K562 (cell line): Measurements from ENCODE around the gene HSPA5. TPM values are rescaled to one million over a fixed set of nuclear protein-coding genes. Genes with fewer than 3 reads are reported as not detected.

Source experiments
- CBFA2T3 ChIP-seq: fragments of 450-650 bp; IDR thresholded peaks from 2 replicates; pipeline ENCODE4 v1.6.1; 2017
- CHAMP1 ChIP-seq: fragments of 450-650 bp; IDR thresholded peaks from 2 replicates; pipeline ENCODE4 v1.6.1; 2016; ENCODE audit warnings: mild to moderate bottlenecking
- E2F5 ChIP-seq: sonication (generic); formaldehyde crosslinking; IDR thresholded peaks from 2 replicates; pipeline ENCODE4 v1.8.0; 2022; ENCODE audit warnings: mild to moderate bottlenecking, missing genetic modification reagents
- FOXO4 ChIP-seq: fragments of 450-650 bp; formaldehyde crosslinking; IDR thresholded peaks from 2 replicates; pipeline ENCODE4 v1.4.0; 2020; ENCODE audit warnings: mild to moderate bottlenecking, moderate library complexity
- MED1 ChIP-seq: sonication (generic); formaldehyde crosslinking; IDR thresholded peaks from 2 replicates; pipeline ENCODE4 v1.8.1; 2023; ENCODE audit warnings: missing genetic modification reagents, borderline replicate concordance
- NFATC3 ChIP-seq: fragments of 450-650 bp; IDR thresholded peaks from 2 replicates; pipeline ENCODE4 v1.6.1; 2017; ENCODE audit warnings: mild to moderate bottlenecking
- PRPF4 ChIP-seq: fragments of 200-400 bp; formaldehyde crosslinking; IDR thresholded peaks from one replicate; pipeline ENCODE4 v1.6.1; 2017; ENCODE audit warnings: low read length, low read depth, mild to moderate bottlenecking; ENCODE audit not compliant: insufficient read depth, poor library complexity, severe bottlenecking
- RCOR1 ChIP-seq, 2 experiments: IDR thresholded peaks; 2 replicates each; pipeline ENCODE4 v1.6.1; 2012; ENCODE audit warnings: low read depth in 2 of 2, low read length in 2 of 2, borderline replicate concordance in 1 of 2, improper control_type of control experiment in 1 of 2
- SMAD1 ChIP-seq: fragments of 150-350 bp; IDR thresholded peaks from 2 replicates; pipeline ENCODE4 v1.6.1; 2014; ENCODE audit warnings: low read length, low read depth; ENCODE audit not compliant: partially characterized antibody
- ZBTB49 ChIP-seq: sonication (generic); formaldehyde crosslinking; IDR thresholded peaks from 2 replicates; pipeline ENCODE4 v1.8.0; 2022; ENCODE audit warnings: missing genetic modification reagents, mild to moderate bottlenecking, borderline replicate concordance
- ZNF586 ChIP-seq: fragments of 450-650 bp; formaldehyde crosslinking; conservative IDR thresholded peaks from 2 replicates; pipeline ENCODE4 v1.4.0; 2020; ENCODE audit warnings: mild to moderate bottlenecking, moderate library complexity
- ZNF609 ChIP-seq: sonication (generic); formaldehyde crosslinking; IDR thresholded peaks from 2 replicates; pipeline ENCODE4 v1.8.1; 2023; ENCODE audit warnings: missing genetic modification reagents, mild to moderate bottlenecking, borderline replicate concordance
- polyA plus RNA-seq, 8 experiments: library from polyadenylated mRNA; depleted of rRNA in 4 of 8; stranded (reverse) in 5 of 8; unstranded in 3 of 8; fragments of >200 nt; fragmentation: Nextera tagmentation in 2 of 8; fragmentation: Illumina TruSeq in 1 of 8; extraction: Ambion mirVana in 2 of 8; extraction: Trizol in 1 of 8; gene quantifications; 2 replicates each; pipeline versions ENCODE4 v1.2.1 to v1.2.3, GENCODE V29; 2011 to 2014; ENCODE audit warnings: inconsistent platforms in 1 of 8, missing spikeins in 1 of 8
- total RNA-seq, 7 experiments: library from RNA; depleted of rRNA in 6 of 7; stranded (reverse); fragments of >200 nt in 6 of 7; fragmentation: Illumina TruSeq in 2 of 7; extraction: Trizol in 2 of 7; gene quantifications; 2 replicates each; pipeline versions ENCODE4 v1.2.1 to v1.2.3, GENCODE V29; 2011 to 2021; ENCODE audit warnings: low replicate concordance in 1 of 7

Gene HSPA5
- total and polyA plus RNA-seq, 9 of the 15 experiments (the other 6 are each of a cell fraction or from before 2014, with no cell fraction given): 48.0 to 265 (median 113) TPM

- TF ChIP-seq FOXO4 (CRISPR knock-in tag) (no peak), CHAMP1 (no peak), PRPF4 (peak; percentile 99), ZBTB49 (CRISPR knock-in tag) (peak; percentile 82; the same call in 1 of the 2 replicates), ZNF609 (CRISPR knock-in tag) (peak; percentile 79; the same call in 1 of the 2 replicates), NFATC3 (no peak), RCOR1 (IDR thresholded peaks at IDR 0.05; ENCODE audit: borderline replicate concordance in 1 of 2, low read depth in 2 of 2, low read length in 2 of 2) (no peak), MED1 (CRISPR knock-in tag) (0 out of 2 replicates have a peak, but pooled peaks have one; percentile 95), ZNF586 (CRISPR knock-in tag) (no peak), E2F5 (CRISPR knock-in tag) (peak; percentile 96), CBFA2T3 (no peak), SMAD1 (peak; percentile 99)
These were observed at the start of gene HSPA5 (continued) for GRCh38 chr9:125241000-125241862.
